ENCODE measurements around the gene NPHS1. TPM values are rescaled to one million over a fixed set of nuclear protein-coding genes. Genes with fewer than 3 reads are reported as not detected.

NPHS1 gene
- total and polyA plus RNA-seq, 8 donors, result 0.10 to 17.9 (median 0.49) TPM; not detected in 2

- H3K4me3 ChIP-seq, result no peak overlapping the region
- H3K27ac ChIP-seq, result no peak overlapping the region
- TF ChIP-seq POLR2AphosphoS5 (IDR thresholded peaks at IDR 0.05), result no peak
- no peaks in the 10 kb centered on the region for H3K4me1 ChIP-seq
- no peak for DNase-seq
- no peaks in the 10 kb centered on the region for H3K9me3 ChIP-seq
- H3K36me3 ChIP-seq, result peaks cover 5 to 75% (median 61%) of the 10 kb centered on the region in 4 donors
- no peaks in the 10 kb centered on the region for H3K27me3 ChIP-seq
- intact Hi-C loops (cut with DNase I; ENCODE audit: low total_unique reads), result no loop called here
- WGBS, 5 donors, result 81 to 86% (median 83%) methylated on average over 30 to 45 of the region's 45 CpGs
These were observed 67.6 kb downstream of the NPHS1 start for GRCh38 chr19:35784503-35785338.

DNA sequence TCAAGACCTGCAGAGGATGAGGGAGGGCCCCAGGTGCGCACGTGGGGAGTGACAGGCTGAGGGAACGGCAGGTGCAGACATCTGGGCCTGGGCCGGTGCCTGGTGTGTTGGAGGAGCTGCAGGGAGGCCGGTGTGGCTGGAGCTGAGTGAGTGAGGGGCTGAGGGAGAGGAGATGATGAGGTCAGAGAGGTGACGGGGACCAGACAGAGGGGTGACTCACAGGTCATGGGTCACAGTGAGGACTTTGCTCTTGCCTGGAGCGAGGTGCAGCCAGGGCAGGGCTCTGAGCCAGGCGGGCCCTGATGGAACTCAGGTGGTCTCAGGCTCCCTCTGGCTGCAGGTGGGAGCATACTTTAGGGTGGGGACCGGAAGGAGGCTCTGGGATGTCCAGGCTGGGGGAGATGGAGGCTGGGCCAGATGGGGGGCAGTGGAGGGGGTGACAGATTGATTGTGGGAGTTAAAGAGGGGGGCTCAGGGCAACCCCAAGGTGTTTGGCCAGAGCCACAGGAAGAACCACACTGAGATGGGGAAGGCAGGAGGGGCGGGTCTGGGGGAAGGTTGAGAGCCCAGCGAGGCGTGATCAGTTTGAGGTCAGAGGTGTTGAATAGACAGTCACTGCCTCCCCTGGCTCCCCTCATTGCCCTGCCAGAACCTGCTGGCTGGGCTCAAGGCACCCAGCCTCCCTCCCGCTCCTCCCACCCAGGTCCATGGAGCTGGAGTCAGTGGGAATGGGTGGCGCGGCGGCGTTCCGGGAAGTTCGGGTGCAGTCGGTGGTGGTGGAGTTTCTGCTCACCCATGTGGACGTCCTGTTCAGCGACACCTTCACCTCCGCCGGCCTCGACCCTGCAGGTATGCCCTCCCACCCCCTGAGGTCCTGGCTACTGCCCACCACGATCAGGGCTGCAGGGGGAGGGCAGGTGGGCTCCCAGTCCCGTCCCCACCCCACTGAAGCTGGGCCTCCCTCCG is 68.6 kb downstream of the NPHS1 start:
- Histone ChIP-seq H3K4me3 (no peak overlapping the region), H3K27ac (no peak overlapping the region), H3K4me1 (no peaks in the 10 kb centered on the region), H3K9me3 (no peaks in the 10 kb centered on the region), H3K36me3 (peaks cover 5 to 83% (median 69%) of the 10 kb centered on the region in 4 donors), H3K27me3 (no peaks in the 10 kb centered on the region)
- WGBS, 5 donors, result 79 to 86% (median 84%) methylated on average over 23 to 28 of the region's 28 CpGs
- TF ChIP-seq POLR2A (IDR thresholded peaks at IDR 0.05), result no peak
- no peak for TF ChIP-seq CTCF (IDR thresholded peaks at IDR 0.05)
- TF ChIP-seq POLR2AphosphoS5 (IDR thresholded peaks at IDR 0.05), result no peak
- TF ChIP-seq EP300 (IDR thresholded peaks at IDR 0.05), result no peak
- intact Hi-C loops (cut with DNase I; ENCODE audit: low total_unique reads), result no loop called here
- DNase-seq, result no peak

DNA sequence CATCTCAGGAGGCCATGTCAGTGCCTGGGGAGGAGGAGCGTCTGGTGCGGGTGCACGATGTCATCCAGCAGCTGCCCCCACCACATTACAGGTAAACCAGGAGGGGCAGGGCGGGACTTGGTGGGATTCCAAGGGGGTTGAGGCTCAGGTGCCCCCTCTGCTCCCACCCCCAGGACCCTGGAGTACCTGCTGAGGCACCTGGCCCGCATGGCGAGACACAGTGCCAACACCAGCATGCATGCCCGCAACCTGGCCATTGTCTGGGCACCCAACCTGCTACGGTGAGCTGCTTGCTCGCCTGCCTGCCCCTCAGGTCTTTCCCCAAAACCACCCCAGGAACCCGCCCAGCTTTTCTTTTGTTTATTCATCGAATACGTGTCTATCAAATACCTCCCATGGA is 69.7 kb downstream of the NPHS1 start:
- DNase-seq, result no peak
- intact Hi-C loops (cut with DNase I; ENCODE audit: low total_unique reads), result no loop called here
- WGBS, 5 donors, result 94 to 95% (median 95%) methylated on average over 9 to 12 of the region's 12 CpGs

DNA sequence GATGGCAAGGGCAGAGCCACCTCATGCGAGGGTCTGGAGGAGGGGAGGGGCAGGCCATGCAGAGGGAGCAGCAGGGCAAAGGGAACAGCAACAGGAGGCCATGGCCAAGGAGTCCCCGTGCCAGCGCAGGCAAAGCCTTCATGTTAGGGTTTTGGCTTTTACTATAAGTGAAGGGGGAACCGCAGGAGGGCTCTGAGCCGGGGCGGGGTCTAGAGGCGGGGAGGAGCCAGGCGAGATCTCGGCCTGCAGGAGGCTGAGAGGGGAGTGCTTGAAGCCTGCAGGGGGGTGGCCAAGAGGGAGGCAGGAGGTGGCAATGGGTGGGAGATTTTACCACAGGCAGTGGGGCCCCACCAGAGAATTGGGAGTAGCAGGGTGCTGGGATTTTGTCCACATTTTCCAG is 70.7 kb downstream of the NPHS1 start:
- intact Hi-C loops (cut with DNase I; ENCODE audit: low total_unique reads), result no loop called here
- Histone ChIP-seq H3K27me3 (no peaks in the 10 kb centered on the region), H3K4me3 (no peak overlapping the region), H3K27ac (no peak overlapping the region), H3K4me1 (peaks cover 0 to 7% (median 2%) of the 10 kb centered on the region in 4 donors), H3K9me3 (no peaks in the 10 kb centered on the region), H3K36me3 (peaks cover 5 to 81% (median 66%) of the 10 kb centered on the region in 4 donors)
- 75 to 88% (median 82%) methylated on average over 9 of the region's 9 CpGs for WGBS, 5 donors
- DNase-seq, result no peak
- TF ChIP-seq CTCF (IDR thresholded peaks at IDR 0.05), result no peak
- no peak for TF ChIP-seq POLR2A (IDR thresholded peaks at IDR 0.05)
- TF ChIP-seq EP300 (IDR thresholded peaks at IDR 0.05), result no peak
- TF ChIP-seq POLR2AphosphoS5 (IDR thresholded peaks at IDR 0.05), result no peak

More for the DNA sequence above, 69.7 kb downstream of the NPHS1 start:
- no peaks in the 10 kb centered on the region for H3K9me3 ChIP-seq
- no peak overlapping the region for H3K4me3 ChIP-seq
- H3K27ac ChIP-seq, result no peak overlapping the region
- TF ChIP-seq POLR2AphosphoS5 (IDR thresholded peaks at IDR 0.05) (no peak), POLR2A (IDR thresholded peaks at IDR 0.05) (no peak), CTCF (IDR thresholded peaks at IDR 0.05) (no peak), EP300 (IDR thresholded peaks at IDR 0.05) (no peak)
- no peaks in the 10 kb centered on the region for H3K4me1 ChIP-seq
- H3K27me3 ChIP-seq, result no peaks in the 10 kb centered on the region
- peaks cover 5 to 91% (median 75%) of the 10 kb centered on the region in 4 donors for H3K36me3 ChIP-seq

Measured in stomach (tissue), 9 donors.